ENCODE results near the gene IER3IP1.

The IER3IP1 gene

DNA sequence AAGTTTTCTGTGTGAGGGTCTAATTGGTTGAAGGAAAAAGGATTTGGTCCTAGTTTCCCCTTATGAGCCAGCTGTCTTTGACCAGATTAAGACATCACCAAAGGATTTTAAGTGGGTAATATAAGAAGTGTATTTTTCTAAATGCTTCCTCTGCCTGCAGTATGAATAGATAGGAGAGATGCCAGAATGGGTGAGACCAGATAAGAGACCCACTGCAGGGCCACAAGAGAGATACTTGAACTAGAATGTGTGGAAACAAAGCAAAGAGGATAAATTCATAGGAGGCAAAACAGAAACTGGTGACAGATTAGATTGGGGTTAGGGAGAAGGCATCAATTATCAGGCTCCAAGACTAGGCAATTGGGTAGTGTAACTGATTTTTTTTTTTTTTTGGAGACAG is 24.7 kb downstream of the IER3IP1 start:
- DNase-seq, result no peak

DNA sequence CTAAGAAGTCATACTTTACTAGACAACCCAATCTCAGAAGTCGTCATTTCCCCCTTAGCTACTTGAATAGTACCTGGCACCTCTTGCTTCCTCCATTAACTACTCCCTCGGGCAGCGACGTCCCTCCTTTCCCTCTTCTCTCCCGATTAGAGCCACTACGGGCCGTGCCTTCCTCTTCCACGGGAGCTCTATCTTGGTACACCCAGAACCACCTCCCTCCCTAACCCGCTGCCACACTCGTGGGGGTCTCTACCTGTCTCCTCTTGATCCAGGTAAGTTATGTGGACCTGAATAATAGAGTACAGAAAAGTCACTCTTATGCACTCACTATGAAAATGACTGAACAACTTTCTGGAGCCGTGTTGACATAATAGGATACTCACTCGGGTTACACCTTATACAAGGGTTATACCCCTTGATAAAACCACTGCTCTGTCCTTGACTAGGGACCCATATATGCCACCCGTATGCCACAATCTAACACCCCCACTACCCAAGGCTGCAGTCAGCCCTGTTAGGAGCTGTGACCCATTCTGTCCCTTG is 25.3 kb downstream of the IER3IP1 start:
- no peak for DNase-seq

DNA sequence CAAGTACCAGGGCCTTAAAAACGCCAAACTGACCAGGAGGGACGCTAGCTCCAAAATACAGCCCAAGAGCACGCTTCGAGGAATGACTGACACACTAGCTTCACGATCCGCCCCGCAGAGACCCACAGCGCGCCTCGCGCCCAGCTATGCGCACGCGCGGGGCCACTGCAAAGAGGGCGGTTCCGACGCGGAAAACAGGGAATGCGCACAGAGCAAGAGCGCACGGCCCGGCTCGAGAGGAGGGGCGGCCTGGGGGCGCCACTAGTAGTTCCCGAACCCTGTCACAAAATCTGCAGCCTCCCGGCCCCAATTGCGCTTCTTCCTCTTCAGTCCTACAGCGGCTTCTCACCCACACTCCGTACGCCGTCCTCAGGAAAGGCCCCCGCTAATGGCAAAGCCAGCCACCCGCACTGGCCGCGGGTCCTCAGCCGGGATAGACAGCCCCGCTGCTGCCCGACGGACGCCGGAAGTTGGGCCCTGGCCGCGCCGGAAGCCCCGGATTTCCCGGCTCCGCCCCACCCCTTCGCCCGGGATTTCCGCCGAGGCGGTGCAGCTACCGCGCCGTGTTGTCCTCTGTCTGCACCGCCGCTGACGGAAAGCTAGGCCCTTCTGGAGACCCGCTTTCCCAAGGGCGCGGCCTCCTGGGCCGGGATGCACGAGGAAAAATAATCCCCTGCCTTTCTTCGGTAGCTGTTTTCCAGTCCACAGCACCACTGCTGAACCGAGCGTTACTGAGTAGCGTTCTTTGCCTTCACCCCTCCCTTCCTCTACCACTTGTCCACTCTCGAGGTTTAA is 25.9 kb downstream of the IER3IP1 start, which contains the start of gene HDHD2:
TSS of gene HDHD2 (minus strand) at position 472 of the 795 bp plus-strand sequence. CDS start 14,061 bp downstream, outside the sequence.
- peak; percentile 78 for DNase-seq

DNA sequence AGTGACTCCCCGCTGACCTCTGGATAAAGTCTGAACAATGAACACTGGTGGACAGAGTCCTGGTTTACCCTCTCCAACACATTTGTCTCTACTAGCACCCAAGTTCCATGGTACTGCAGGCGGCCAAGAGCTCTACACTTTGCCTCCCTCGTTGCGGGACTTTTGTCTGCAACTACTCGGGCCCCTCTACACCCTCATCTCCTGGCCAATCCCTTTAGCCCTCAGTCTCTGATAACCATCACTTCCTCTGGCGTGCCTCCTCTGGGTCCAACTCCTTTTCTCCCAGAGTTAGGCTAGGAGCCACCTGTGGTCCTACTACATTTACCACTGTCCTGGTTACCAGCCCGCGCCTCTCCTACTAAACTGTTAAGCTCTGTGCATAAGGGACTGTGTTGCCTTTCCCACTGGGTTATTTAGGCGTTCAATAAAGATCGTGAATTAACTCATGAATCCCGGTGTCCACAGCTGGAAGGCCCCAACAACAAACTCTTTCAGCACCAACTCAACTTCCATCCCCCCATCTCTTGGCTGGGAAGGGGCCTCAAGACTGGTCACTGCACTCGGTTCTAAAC is 26.6 kb downstream of the IER3IP1 start:
- DNase-seq, result no peak

DNA sequence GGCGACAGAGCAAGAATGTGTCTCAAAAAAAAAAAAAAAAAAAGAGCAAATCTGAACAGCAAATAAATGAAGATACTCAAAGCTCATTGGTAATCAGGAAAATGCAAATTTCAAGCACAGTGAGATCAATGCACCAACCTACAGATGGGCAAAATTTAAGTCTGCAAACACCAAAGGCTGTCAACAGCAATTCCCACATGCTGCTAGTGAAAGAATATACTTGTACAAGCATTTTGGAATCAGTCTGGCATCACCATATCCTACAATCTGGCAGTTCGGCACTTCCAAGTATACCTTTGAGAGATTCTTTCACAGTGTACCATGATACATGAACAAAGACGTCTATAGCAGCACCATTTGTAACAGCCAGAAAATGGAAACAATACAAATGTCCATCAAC is 30.0 kb downstream of the IER3IP1 start:
- no peak for DNase-seq

DNA sequence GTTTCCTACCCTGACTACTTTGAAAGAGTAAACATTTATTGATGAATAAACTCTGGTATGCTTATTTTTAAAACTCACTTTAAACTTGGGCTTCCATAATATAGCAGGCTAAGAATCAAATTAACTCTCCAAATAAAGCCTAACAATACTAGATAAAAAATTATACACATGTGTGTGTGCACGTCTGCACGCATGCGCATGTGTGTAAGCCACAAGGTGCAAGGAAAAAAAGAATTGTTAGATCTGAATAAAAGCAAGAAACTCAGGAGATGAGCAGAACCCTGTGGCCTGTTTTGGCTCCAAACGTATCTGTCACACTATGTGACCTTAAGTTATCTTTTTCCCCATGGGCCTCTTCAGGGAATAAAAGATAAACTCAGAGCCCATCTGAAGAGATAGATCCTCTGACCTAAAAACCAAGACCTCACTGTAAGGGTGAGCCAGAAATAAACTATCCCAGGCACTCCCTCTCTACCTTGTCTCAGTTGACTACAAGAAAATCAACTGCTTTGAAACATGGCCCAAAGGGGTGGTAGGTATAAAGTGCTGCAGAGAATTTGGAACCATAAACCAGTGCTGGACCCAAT is 32.2 kb downstream of the IER3IP1 start:
- no peak for DNase-seq

DNA sequence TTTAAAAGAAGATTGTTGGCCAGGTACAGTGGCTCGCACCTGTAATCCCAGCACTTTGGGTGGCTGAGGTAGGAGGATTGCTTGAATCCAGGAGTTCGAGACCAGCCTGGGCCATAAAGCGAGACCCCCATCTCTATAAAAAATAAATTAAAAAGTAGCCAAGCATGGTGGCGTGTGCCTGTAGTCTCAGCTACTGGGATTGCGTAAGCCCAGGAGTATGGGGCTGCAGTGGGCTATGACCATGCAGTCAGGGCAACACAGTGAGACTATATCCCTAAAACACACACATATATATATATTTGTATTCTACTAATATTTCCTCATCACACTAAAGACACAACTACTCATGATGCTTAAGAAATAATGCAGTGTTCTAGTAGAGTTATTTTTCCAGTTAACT is 33.0 kb downstream of the IER3IP1 start:
- no peak for DNase-seq

DNA sequence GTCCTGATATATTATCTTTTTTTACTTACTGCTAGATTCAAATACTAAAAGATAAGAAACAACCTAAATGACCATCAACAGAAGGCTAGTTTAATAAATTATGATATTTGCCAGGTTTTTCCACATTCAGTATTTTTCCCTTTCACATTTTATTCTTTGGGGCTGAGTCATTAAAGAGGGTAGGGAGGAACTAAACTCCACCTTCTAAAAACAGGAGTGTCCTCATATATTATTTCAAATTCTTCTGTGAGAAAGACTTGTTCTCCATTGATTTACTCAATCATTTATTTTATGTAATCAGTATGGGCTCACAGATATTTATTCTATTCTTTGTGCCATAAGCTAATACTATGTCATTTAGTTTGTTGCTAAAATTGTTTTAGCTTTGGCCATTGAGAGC is 34.9 kb downstream of the IER3IP1 start:
- no peak for DNase-seq

DNA sequence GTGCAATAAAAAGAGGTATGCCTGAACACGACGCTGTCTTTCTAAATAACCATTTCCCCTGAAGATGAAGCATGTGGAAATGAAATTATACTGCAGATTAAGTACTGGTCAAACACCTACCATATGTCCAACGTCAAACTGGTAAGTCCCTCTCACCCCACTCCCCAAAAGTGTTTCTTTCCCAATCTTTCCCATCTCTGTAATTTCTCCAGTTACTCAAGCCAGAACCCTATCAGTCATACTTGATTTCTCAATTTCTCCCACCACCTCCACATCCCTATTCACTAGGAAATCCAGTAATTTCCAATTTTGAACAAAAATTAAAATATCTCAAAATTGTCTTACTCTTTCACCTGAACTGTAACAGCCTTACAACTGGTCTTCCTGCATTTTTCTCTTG is 55.0 kb downstream of the IER3IP1 start:
- no peak for DNase-seq

DNA sequence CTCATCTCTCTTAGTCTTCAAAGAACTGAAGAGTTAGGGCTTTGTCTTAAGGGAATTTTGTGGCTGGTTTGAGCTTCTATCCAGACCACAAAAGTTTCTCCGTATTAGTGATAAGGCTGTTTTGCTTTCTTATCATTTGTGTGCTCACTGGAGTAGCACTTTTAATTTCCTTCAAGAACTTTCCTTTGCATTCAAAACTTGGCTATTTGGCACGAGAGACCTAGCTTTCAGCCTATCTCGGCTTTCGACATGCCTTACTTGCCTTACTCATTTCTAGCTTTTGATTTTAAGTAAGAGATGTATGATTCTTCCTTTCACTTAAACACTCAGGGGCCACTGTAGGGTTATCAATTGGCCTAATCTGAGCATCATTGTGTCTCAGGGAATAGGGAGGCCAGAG is 55.7 kb downstream of the IER3IP1 start:
- no peak for DNase-seq

DNA sequence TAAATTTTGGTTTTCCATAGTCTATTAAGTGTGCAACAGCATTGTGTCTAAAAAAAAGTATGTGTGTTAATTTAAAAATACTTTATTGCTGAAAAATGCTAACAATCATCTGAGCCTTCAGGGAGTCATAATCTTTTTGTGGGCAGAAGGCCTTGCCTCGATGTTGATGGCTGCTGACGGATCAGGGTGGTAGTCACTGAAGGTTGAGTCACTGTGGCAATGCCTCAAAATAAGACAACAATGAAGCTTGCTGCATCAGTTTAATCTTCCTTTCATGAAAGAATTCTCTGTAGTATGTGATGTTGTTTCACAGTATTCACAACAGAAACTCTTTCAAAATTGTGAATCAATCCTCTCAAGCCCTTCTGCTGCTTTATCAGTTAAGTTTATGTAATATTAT is 57.2 kb downstream of the IER3IP1 start:
- DNase-seq, result no peak

DNA sequence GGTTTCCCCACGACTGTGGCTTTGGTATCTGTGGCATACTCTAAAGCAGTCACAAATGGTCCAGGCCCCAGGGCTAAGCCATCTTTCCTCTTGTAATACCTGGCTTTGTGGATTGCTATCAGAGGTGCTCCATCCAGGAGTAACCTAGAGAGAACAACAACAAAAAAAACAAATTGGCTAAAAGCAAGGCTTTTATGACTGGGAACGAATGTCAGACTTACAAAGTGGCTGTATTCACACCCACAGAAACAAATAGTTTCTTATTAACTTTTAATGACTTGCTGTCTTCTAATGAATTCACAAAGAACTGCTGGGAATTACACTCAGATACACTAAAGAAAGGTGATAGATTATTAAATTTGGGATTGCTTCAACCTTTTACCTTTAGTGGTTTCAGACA is 61.0 kb downstream of the IER3IP1 start:
- no peak for DNase-seq

DNA sequence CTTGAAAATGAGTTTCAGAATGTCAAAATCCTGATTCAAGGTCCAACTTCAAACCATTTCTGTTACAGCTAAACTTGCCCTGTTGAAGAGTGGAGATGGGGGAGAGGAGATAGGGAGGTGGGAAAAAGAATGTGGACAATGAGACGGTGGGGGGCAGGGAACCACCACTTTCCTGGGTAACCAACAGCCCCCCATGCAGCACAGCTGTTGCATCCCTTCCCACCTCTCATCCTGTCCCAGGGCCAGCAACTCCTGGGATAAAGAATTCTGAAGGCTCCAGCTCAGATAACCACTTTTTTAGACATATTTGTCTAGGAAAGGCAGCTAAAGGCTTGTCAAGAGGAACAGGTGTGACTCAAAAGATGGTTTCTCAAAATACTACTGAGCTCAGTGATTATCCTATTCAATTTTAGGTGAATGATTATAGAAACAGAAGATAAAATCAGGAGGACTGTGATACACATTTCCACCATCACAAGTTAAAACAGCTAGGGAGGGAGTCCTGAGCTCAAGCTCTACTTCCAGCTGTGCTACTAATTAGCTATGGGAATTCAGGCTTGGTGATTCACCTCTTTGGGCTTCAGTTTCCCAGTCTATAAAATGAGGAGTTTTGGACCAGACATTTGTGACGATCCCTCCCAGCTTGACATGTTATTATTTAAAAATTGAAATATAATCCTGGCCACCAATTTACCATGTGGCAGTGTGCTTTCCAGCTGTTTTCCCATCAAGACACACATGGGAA is 62.2 kb downstream of the IER3IP1 start:
- DNase-seq, result no peak

DNA sequence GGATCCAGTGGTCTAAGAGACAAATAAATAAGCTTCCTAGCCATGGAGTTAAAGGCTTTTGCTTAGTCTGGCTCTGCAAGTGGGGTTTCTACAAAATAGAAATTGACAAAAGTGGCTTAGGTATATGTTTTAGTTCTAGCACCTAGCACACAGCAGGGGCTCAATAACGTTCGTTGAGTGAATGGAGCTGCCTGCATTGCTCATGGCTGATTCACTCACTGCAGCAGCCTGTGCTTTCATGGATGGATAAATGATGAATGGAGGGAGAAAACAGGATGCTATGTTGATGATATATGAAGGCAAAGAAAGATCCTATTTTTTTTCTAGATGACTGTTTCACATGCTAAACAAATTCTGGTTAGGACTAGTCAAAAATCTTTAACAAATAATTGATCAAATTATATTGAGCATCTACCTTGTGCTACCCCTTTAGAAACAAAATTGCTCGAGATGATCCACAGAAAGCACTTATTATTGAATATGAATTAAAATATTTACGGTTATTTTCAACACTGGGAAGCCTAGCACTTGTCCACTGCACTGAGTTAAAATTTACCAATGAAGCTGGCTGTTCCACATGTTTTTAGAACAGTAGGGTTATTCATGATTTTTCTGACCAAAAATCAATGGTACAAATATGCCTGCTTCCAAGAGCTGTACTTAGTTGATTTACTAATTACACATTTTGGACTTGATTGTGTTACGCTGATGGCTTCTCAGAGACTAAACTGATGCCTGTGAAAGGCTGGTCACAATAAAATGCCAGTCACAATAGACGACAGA is 65.5 kb downstream of the IER3IP1 start:
- DNase-seq, result no peak

DNA sequence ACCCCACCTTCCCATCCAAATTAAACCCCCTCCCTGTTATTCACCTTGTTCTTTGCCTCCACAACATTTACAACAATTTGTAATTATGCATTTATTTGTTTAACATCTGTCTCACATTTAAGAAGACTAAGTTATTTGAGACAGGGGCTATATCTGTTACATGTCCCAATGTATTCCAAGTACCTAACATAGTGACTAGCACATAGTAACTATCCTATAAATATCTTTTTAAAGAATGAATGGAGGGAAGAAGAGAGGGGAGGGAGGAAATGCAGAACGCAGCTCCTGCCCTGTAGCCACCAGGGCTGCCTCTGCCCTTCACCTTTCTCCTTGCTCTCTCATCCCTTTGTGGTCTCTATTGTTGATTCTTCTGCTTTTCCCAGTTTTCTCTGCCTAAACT is 66.4 kb downstream of the IER3IP1 start:
- no peak for DNase-seq

DNA sequence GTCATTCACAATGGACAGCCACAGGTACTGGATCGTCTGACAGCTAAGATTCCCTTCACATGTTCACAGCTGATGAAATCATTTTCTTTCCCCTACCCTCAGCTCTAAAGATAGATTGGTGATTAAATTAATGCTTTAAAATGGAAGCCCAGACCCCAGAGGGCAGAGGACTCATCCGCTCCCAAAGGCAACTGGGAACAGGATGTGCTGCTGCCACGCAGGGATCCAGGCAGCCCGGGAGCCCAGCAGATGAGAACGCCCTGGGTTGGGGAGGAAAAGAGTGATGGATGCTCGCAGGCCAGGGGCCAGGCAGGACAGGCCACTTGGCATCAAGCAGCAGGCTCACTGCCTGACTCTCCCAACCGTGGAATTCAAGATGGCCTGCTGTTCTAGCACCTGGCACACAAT is 67.2 kb downstream of the IER3IP1 start:
- no peak for DNase-seq

DNA sequence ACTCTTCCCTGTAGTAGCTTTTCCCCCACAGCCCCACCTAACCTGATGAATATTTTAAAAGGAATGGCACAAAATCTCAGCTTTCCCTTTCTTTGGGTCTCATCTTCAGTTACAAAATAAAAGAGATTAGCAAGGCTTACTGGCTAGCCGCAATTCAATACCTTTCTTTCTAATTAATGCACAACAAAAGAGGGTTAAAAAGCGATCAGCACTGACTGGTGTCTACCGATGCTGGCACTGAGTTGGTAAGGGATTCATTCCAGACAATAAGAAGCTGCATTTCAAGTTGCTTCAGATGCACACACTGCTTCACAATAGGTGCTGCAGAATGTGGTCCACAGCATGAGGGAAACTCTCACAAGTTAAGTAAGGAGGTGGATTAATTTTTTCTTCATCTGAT is 67.8 kb downstream of the IER3IP1 start:
- no peak for DNase-seq
